SK-N-SH (cell line): ENCODE results near the gene TRIP11. TPM values are rescaled to one million over a fixed set of nuclear protein-coding genes. Genes with fewer than 3 reads are reported as not detected.

ENCODE experiments used
- CTCF ChIA-PET: fragments of 300-600, 350-600 bp; formaldehyde crosslinking; extraction: SDS; loops from one replicate; lab custom pipeline; 2021; lab: Yijun Ruan, JAX
- POLR2A ChIA-PET: fragments of 350-600 bp; sonication (Branson Sonifier 250); formaldehyde crosslinking; extraction: SDS; loops from one replicate; lab custom pipeline; 2020; ENCODE audit warnings: antibody characterized with exemption, inconsistent platforms; lab: Yijun Ruan, JAX
- DNase-seq: peaks from one replicate; pipeline ENCODE4 v3.0.0; 2012
- H2AFZ ChIP-seq: fragments of 200-600 bp; sonication (generic); 2 replicates; pipeline ENCODE4 v1.8.1; 2016; ENCODE audit warnings: antibody characterized with exemption, mild to moderate bottlenecking, low read depth
- H3F3A ChIP-seq: fragments of 200-600 bp; sonication (generic); replicated peaks from 2 replicates; pipeline ENCODE3; 2016; ENCODE audit warnings: antibody characterized with exemption, mild to moderate bottlenecking; ENCODE audit not compliant: insufficient read depth
- H3K27ac ChIP-seq, 2 experiments: fragments of 200-500 bp in 1 of 2; fragments of 200-600 bp in 1 of 2; sonication (Bioruptor generic) in 1 of 2; sonication (generic), shearing (Covaris generic) in 1 of 2; 2 replicates each; pipeline versions ENCODE4 v1.5.1 to v1.6.1; 2014 to 2016; ENCODE audit warnings: low read depth in 2 of 2, inconsistent platforms in 1 of 2, low read length in 1 of 2, mild to moderate bottlenecking in 1 of 2, mixed read lengths in 1 of 2
- H3K27me3 ChIP-seq: fragments of 200-600 bp; sonication (generic), shearing (Covaris generic); 2 replicates; pipeline ENCODE4 v1.6.1; 2016; ENCODE audit warnings: mixed run types; ENCODE audit not compliant: insufficient read depth
- H3K36me3 ChIP-seq, 2 experiments: fragments of 200-500 bp in 1 of 2; fragments of 200-600 bp in 1 of 2; sonication (Bioruptor generic) in 1 of 2; sonication (generic) in 1 of 2; replicated peaks in 1 of 2; 2 replicates each; pipeline versions ENCODE3 to v1.5.1; 2014 to 2016; ENCODE audit warnings: low read length in 1 of 2, mild to moderate bottlenecking in 1 of 2; ENCODE audit not compliant: insufficient read depth in 2 of 2, control insufficient read depth in 1 of 2
- H3K4me1 ChIP-seq, 2 experiments: fragments of 200-500 bp in 1 of 2; fragments of 200-600 bp in 1 of 2; sonication (Bioruptor generic) in 1 of 2; sonication (generic), shearing (Covaris generic) in 1 of 2; 2 replicates each; pipeline versions ENCODE4 v1.5.1 to v1.6.1; 2014 to 2016; ENCODE audit warnings: low read depth in 1 of 2, low read length in 1 of 2, mixed run types in 1 of 2; ENCODE audit not compliant: insufficient read depth in 2 of 2, control insufficient read depth in 1 of 2
- H3K4me2 ChIP-seq: fragments of 200-600 bp; sonication (generic), shearing (Covaris generic); 2 replicates; pipeline ENCODE4 v1.6.1; 2017; ENCODE audit warnings: mixed run types
- H3K4me3 ChIP-seq, 2 experiments: fragments of 200-500 bp in 1 of 2; fragments of 200-600 bp in 1 of 2; sonication (Bioruptor generic) in 1 of 2; sonication (generic), shearing (Covaris generic) in 1 of 2; 2 replicates each; pipeline versions ENCODE4 v1.5.1 to v1.8.1; 2014 to 2016; ENCODE audit warnings: low read depth in 2 of 2, inconsistent platforms in 1 of 2, low read length in 1 of 2, mild to moderate bottlenecking in 1 of 2, mixed read lengths in 1 of 2, moderate library complexity in 1 of 2
- H3K79me2 ChIP-seq: fragments of 200-600 bp; sonication (generic); 2 replicates; pipeline ENCODE4 v1.8.1; 2017; ENCODE audit warnings: mild to moderate bottlenecking; ENCODE audit not compliant: insufficient read depth
- H3K9ac ChIP-seq: fragments of 200-600 bp; sonication (generic); 2 replicates; pipeline ENCODE4 v1.6.1; 2017; ENCODE audit warnings: mixed run types
- H3K9me2 ChIP-seq: fragments of 200-600 bp; sonication (generic); 2 replicates; pipeline ENCODE4 v1.6.1; 2017; ENCODE audit warnings: mixed run types
- H3K9me3 ChIP-seq: fragments of 200-600 bp; sonication (generic); 2 replicates; pipeline ENCODE4 v1.6.1; 2017; ENCODE audit warnings: mixed run types, mild to moderate bottlenecking, moderate library complexity
- H4K20me1 ChIP-seq: fragments of 200-600 bp; sonication (generic); 2 replicates; pipeline ENCODE4 v1.6.1; 2017; ENCODE audit warnings: mild to moderate bottlenecking, mixed run types; ENCODE audit not compliant: insufficient read depth
- CHD2 ChIP-seq: fragments of 150-350 bp; IDR thresholded peaks from 2 replicates; pipeline ENCODE4 v1.6.1; 2018; ENCODE audit warnings: low read length; ENCODE audit not compliant: partially characterized antibody
- ELF1 ChIP-seq: IDR thresholded peaks from 2 replicates; pipeline ENCODE4 v1.4.0; 2012
- EP300 ChIP-seq, 2 experiments: IDR thresholded peaks; 2 replicates each; pipeline versions ENCODE4 v1.4.0 to v1.6.1; 2012; ENCODE audit warnings: borderline replicate concordance in 1 of 2, low read depth in 1 of 2, low read length in 1 of 2
- FOSL2 ChIP-seq: IDR thresholded peaks from 2 replicates; pipeline ENCODE4 v1.4.0; 2012; ENCODE audit warnings: low read depth, mild to moderate bottlenecking, moderate library complexity, borderline replicate concordance
- GATA2 ChIP-seq: sonication (generic); formaldehyde crosslinking; IDR thresholded peaks from 2 replicates; pipeline ENCODE4 v1.5.0; 2020; ENCODE audit warnings: mild to moderate bottlenecking, missing genetic modification reagents
- JUND ChIP-seq: IDR thresholded peaks from 2 replicates; pipeline ENCODE4 v1.4.0; 2012
- MXI1 ChIP-seq: IDR thresholded peaks from 2 replicates; pipeline ENCODE4 v1.6.1; 2012; ENCODE audit warnings: mild to moderate bottlenecking, low read depth, low read length, improper control_type of control experiment
- POLR2AphosphoS5 ChIP-seq: IDR thresholded peaks from 2 replicates; pipeline ENCODE4 v1.6.1; 2012; ENCODE audit warnings: low read depth, low read length
- RFX5 ChIP-seq: IDR thresholded peaks from 2 replicates; pipeline ENCODE4 v1.6.1; 2012; ENCODE audit warnings: mild to moderate bottlenecking, improper control_type of control experiment, low read length
- TAF1 ChIP-seq: IDR thresholded peaks from 2 replicates; pipeline ENCODE4 v1.6.1; 2012; ENCODE audit warnings: low read depth, mild to moderate bottlenecking, low read length, moderate library complexity, borderline replicate concordance
- TCF12 ChIP-seq: IDR thresholded peaks from 2 replicates; pipeline ENCODE4 v1.4.0; 2012
- TEAD4 ChIP-seq: IDR thresholded peaks from 2 replicates; pipeline ENCODE4 v1.4.0; 2012; ENCODE audit warnings: mild to moderate bottlenecking, borderline replicate concordance; ENCODE audit not compliant: insufficient read depth
- WGBS: methylation state at CpG from one replicate; pipeline ENCODE4 v1.1.6; 2017; ENCODE audit warnings: low lambda C conversion rate; 5-methylcytosine and 5-hydroxymethylcytosine counted together
- polyA plus RNA-seq, 3 experiments: library from polyadenylated mRNA; depleted of rRNA; stranded (reverse); fragments of >200 nt; gene quantifications; 2 replicates each; pipeline ENCODE4 v1.2.3, GENCODE V29; 2012
- TF ChIP-seq, protein P1 (sequence below): IDR thresholded peaks from 2 replicates; pipeline ENCODE4 v1.4.0; 2012; ENCODE audit warnings: low read depth, borderline replicate concordance
- TF ChIP-seq, protein P2 (sequence below): fragments of 200-600 bp; sonication (generic); IDR thresholded peaks from 2 replicates; pipeline ENCODE4 v1.6.1; 2017; ENCODE audit warnings: antibody characterized with exemption, mild to moderate bottlenecking, moderate library complexity
- TF ChIP-seq, protein P3 (sequence below): IDR thresholded peaks from 2 replicates; pipeline ENCODE4; 2012

TRIP11 gene
- polyA plus RNA-seq, 1 of the 3 experiments (the other 2 are of a cell fraction) = 4.6 TPM

GRCh38 chr14:91998667-91999570 is 40.9 kb downstream of the TRIP11 start:
- Histone ChIP-seq H3K79me2 (no peaks in the 10 kb centered on the region), H3K4me1 (peaks cover 2 to 9% of the 10 kb centered on the region in 2 experiments; a peak in 3 of 4 replicates), H3K9me3 (no peaks in the 10 kb centered on the region), H3K4me3 (no peak overlapping the region), H3K27me3 (no peaks in the 10 kb centered on the region), H3K9ac (no peak overlapping the region), H3F3A (peaks cover 31% of the 10 kb centered on the region), H4K20me1 (no peaks in the 10 kb centered on the region), H2AFZ (no peak overlapping the region), H3K36me3 (peaks cover 34 to 51% of the 10 kb centered on the region in 2 experiments), H3K4me2 (no peak overlapping the region), H3K27ac (peak overlapping the region in 1 of 2 experiments; percentile 75; a peak in 2 of 4 replicates), H3K9me2 (no peaks in the 10 kb centered on the region)
- 87% methylated on average over 6 of the region's 6 CpGs for WGBS
- ChIA-PET CTCF (interaction anchor here (0.8 to 1.0 kb wide), 2 partner anchors 14 to 18 kb away, joined by 3 read pairs; no protein-coding TSS in a partner anchor), POLR2A (no interaction called here)
- no peak for TF ChIP-seq CHD2
- no peak for TF ChIP-seq TCF12
- TF ChIP-seq, protein P1, sequence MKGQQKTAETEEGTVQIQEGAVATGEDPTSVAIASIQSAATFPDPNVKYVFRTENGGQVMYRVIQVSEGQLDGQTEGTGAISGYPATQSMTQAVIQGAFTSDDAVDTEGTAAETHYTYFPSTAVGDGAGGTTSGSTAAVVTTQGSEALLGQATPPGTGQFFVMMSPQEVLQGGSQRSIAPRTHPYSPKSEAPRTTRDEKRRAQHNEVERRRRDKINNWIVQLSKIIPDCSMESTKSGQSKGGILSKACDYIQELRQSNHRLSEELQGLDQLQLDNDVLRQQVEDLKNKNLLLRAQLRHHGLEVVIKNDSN = no peak
- TF ChIP-seq ELF1 = no peak
- TF ChIP-seq, protein P2, sequence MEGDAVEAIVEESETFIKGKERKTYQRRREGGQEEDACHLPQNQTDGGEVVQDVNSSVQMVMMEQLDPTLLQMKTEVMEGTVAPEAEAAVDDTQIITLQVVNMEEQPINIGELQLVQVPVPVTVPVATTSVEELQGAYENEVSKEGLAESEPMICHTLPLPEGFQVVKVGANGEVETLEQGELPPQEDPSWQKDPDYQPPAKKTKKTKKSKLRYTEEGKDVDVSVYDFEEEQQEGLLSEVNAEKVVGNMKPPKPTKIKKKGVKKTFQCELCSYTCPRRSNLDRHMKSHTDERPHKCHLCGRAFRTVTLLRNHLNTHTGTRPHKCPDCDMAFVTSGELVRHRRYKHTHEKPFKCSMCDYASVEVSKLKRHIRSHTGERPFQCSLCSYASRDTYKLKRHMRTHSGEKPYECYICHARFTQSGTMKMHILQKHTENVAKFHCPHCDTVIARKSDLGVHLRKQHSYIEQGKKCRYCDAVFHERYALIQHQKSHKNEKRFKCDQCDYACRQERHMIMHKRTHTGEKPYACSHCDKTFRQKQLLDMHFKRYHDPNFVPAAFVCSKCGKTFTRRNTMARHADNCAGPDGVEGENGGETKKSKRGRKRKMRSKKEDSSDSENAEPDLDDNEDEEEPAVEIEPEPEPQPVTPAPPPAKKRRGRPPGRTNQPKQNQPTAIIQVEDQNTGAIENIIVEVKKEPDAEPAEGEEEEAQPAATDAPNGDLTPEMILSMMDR = no peak
- TF ChIP-seq EP300 (IDR thresholded peaks at IDR 0.05; ENCODE audit: borderline replicate concordance in 1 of 2, low read depth in 1 of 2, low read length in 1 of 2) = no peak
- TF ChIP-seq, protein P3, sequence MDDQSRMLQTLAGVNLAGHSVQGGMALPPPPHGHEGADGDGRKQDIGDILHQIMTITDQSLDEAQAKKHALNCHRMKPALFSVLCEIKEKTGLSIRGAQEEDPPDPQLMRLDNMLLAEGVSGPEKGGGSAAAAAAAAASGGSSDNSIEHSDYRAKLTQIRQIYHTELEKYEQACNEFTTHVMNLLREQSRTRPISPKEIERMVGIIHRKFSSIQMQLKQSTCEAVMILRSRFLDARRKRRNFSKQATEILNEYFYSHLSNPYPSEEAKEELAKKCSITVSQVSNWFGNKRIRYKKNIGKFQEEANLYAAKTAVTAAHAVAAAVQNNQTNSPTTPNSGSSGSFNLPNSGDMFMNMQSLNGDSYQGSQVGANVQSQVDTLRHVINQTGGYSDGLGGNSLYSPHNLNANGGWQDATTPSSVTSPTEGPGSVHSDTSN = no peak
- TF ChIP-seq RFX5 = no peak
- no peak for TF ChIP-seq TEAD4
- no peak for TF ChIP-seq FOSL2
- no peak for TF ChIP-seq MXI1
- TF ChIP-seq POLR2AphosphoS5 = no peak
- no peak for DNase-seq

- Histone ChIP-seq H4K20me1 (no peaks in the 10 kb centered on the region), H3K4me3 (no peak overlapping the region), H3K79me2 (no peaks in the 10 kb centered on the region), H3K27ac (peak overlapping the region; percentile 69 to 75; a peak in 3 of 4 replicates), H3K9me3 (no peaks in the 10 kb centered on the region), H3F3A (peaks cover 31% of the 10 kb centered on the region), H3K27me3 (no peaks in the 10 kb centered on the region), H3K9me2 (no peaks in the 10 kb centered on the region), H3K9ac (no peak overlapping the region), H3K36me3 (peaks cover 43 to 50% of the 10 kb centered on the region in 2 experiments), H3K4me2 (0 out of 2 replicates have a peak overlapping the region, but pooled peaks have one; percentile 51), H3K4me1 (peaks cover 2 to 9% of the 10 kb centered on the region in 2 experiments; a peak in 3 of 4 replicates), H2AFZ (no peak overlapping the region)
- ChIA-PET CTCF (interaction anchor here (0.8 to 1.7 kb wide), 15 partner anchors 8 to 169 kb away, joined by 3 to 11 read pairs (median 4); partner anchors contain the start of gene TRIP11), POLR2A (no interaction called here)
- DNase-seq = no peak
- TF ChIP-seq TAF1 (no peak), JUND (no peak), GATA2 (no peak)
Observed at GRCh38 chr14:91997492-91997891, 42.4 kb downstream of the TRIP11 start.
